C4-2B (cell line): ENCODE data around the gene RTEL1.

ENCODE experiments used
- H3K27ac ChIP-seq: fragments of 450-650 bp; 2 replicates; pipeline ENCODE4 v1.5.1; 2017
- CTCF ChIP-seq: fragments of 450-650 bp; conservative IDR thresholded peaks from 2 replicates; pipeline ENCODE4 v1.5.1; 2017; ENCODE audit warnings: mild to moderate bottlenecking
- ZFX ChIP-seq: fragments of 450-650 bp; IDR thresholded peaks from 2 replicates; pipeline ENCODE4 v1.6.1; 2017

Gene RTEL1

GRCh38 chr20:63706852-63707557, 48.9 kb downstream of the RTEL1 start:
- H3K27ac ChIP-seq, result peak overlapping the region; percentile 98
- TF ChIP-seq ZFX, result no peak

- peak; percentile 100 for TF ChIP-seq ZFX
- TF ChIP-seq CTCF, result no peak
- peak within 1 kb of the TSS; percentile 98 for H3K27ac ChIP-seq
Observed at GRCh38 chr20:63707558-63708300, 49.6 kb downstream of the RTEL1 start, which contains the start of the genes ARFRP1 and ZGPAT. Gene ARFRP1, minus strand, starts transcription at chr20:63707976. Its CDS starts 885 bp downstream, at chr20:63707091. Gene ZGPAT, plus strand, starts transcription at chr20:63708039. Its CDS starts 542 bp downstream, at chr20:63708581.

GRCh38 chr20:63708301-63709148, 50.4 kb downstream of the RTEL1 start:
- peak overlapping the region; percentile 98 for H3K27ac ChIP-seq
- TF ChIP-seq ZFX (no peak), CTCF (no peak)

GRCh38 chr20:63709149-63709527, 51.0 kb downstream of the RTEL1 start:
- TF ChIP-seq ZFX, result no peak
- TF ChIP-seq CTCF, result no peak
- H3K27ac ChIP-seq, result no peak overlapping the region

GRCh38 chr20:63711085-63711645, 53.1 kb downstream of the RTEL1 start:
- no peak for TF ChIP-seq CTCF
- H3K27ac ChIP-seq, result no peak overlapping the region

GRCh38 chr20:63712191-63712590, 54.1 kb downstream of the RTEL1 start:
- TF ChIP-seq CTCF (no peak), ZFX (no peak)
- H3K27ac ChIP-seq, result no peak overlapping the region

GRCh38 chr20:63714858-63715257, 56.7 kb downstream of the RTEL1 start:
- H3K27ac ChIP-seq, result no peak overlapping the region
- TF ChIP-seq ZFX (no peak), CTCF (no peak)
